HL-60 (cell line): ENCODE results near the gene SP9.

Source experiments
- GABPA ChIP-seq: IDR thresholded peaks from 2 replicates; pipeline ENCODE4 v1.6.1; 2012; ENCODE audit warnings: low read depth
- POLR2AphosphoS5 ChIP-seq: IDR thresholded peaks from 2 replicates; pipeline ENCODE4 v1.6.1; 2012; ENCODE audit warnings: low read depth
- SPI1 ChIP-seq: IDR thresholded peaks from 2 replicates; pipeline ENCODE4 v1.6.1; 2012; ENCODE audit warnings: low read depth, mild to moderate bottlenecking, borderline replicate concordance
- TF ChIP-seq, protein P1 (sequence below): IDR thresholded peaks from one replicate; pipeline ENCODE4 v1.5.1; 2011; ENCODE audit warnings: low read length, control low read depth, inconsistent platforms; ENCODE audit not compliant: insufficient read depth
- TF ChIP-seq, protein P2 (sequence below): IDR thresholded peaks from 2 replicates; pipeline ENCODE4 v1.6.1; 2012; ENCODE audit warnings: low read depth; ENCODE audit not compliant: insufficient replicate concordance

DNA sequence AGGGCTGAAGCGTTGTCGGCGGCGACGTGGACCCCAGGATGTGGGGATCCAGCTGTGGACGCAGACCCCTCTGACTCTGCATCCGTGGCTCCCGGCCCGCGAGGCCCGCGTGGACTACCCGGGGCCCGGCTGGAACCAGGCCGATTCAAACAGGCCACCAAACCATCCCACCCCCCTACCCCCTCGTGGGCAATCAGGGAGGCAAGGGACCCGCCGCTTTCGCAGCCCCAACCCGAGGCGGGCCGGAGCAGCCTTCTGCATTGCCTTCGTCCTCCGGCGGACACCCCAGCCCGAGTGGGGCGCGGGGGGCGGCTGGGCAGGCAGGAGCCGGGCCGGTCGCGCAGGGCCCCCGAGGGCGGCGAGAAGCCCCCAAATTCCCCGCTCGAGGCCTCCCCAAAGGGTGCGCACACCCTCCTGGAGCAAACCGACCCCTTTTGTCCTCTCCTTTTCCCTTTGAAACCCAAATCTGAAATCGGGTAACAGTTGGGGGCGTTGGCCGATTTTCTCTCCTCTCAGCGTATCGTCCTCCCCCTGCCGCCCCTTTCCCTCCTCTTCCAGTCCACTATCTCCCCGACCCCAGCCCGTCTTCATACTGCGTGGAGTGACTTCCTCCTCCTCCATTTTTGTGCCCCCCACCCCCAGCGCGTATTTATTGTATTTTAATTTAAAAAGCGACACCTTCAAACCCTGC lies 7.4 kb downstream of the SP9 start:
- TF ChIP-seq, protein P1, sequence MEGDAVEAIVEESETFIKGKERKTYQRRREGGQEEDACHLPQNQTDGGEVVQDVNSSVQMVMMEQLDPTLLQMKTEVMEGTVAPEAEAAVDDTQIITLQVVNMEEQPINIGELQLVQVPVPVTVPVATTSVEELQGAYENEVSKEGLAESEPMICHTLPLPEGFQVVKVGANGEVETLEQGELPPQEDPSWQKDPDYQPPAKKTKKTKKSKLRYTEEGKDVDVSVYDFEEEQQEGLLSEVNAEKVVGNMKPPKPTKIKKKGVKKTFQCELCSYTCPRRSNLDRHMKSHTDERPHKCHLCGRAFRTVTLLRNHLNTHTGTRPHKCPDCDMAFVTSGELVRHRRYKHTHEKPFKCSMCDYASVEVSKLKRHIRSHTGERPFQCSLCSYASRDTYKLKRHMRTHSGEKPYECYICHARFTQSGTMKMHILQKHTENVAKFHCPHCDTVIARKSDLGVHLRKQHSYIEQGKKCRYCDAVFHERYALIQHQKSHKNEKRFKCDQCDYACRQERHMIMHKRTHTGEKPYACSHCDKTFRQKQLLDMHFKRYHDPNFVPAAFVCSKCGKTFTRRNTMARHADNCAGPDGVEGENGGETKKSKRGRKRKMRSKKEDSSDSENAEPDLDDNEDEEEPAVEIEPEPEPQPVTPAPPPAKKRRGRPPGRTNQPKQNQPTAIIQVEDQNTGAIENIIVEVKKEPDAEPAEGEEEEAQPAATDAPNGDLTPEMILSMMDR: no peak
- TF ChIP-seq GABPA: no peak
- TF ChIP-seq POLR2AphosphoS5: no peak
- TF ChIP-seq, protein P2, sequence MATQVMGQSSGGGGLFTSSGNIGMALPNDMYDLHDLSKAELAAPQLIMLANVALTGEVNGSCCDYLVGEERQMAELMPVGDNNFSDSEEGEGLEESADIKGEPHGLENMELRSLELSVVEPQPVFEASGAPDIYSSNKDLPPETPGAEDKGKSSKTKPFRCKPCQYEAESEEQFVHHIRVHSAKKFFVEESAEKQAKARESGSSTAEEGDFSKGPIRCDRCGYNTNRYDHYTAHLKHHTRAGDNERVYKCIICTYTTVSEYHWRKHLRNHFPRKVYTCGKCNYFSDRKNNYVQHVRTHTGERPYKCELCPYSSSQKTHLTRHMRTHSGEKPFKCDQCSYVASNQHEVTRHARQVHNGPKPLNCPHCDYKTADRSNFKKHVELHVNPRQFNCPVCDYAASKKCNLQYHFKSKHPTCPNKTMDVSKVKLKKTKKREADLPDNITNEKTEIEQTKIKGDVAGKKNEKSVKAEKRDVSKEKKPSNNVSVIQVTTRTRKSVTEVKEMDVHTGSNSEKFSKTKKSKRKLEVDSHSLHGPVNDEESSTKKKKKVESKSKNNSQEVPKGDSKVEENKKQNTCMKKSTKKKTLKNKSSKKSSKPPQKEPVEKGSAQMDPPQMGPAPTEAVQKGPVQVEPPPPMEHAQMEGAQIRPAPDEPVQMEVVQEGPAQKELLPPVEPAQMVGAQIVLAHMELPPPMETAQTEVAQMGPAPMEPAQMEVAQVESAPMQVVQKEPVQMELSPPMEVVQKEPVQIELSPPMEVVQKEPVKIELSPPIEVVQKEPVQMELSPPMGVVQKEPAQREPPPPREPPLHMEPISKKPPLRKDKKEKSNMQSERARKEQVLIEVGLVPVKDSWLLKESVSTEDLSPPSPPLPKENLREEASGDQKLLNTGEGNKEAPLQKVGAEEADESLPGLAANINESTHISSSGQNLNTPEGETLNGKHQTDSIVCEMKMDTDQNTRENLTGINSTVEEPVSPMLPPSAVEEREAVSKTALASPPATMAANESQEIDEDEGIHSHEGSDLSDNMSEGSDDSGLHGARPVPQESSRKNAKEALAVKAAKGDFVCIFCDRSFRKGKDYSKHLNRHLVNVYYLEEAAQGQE: no peak
- no peak for TF ChIP-seq SPI1
